Measurements from ENCODE around the gene ZNF497.
"Not testable (repeated sequence)": the region's sequence is repeated elsewhere in the genome, so short reads cannot be mapped to it uniquely, and the experiment has no call there.

The ZNF497 gene

DNA sequence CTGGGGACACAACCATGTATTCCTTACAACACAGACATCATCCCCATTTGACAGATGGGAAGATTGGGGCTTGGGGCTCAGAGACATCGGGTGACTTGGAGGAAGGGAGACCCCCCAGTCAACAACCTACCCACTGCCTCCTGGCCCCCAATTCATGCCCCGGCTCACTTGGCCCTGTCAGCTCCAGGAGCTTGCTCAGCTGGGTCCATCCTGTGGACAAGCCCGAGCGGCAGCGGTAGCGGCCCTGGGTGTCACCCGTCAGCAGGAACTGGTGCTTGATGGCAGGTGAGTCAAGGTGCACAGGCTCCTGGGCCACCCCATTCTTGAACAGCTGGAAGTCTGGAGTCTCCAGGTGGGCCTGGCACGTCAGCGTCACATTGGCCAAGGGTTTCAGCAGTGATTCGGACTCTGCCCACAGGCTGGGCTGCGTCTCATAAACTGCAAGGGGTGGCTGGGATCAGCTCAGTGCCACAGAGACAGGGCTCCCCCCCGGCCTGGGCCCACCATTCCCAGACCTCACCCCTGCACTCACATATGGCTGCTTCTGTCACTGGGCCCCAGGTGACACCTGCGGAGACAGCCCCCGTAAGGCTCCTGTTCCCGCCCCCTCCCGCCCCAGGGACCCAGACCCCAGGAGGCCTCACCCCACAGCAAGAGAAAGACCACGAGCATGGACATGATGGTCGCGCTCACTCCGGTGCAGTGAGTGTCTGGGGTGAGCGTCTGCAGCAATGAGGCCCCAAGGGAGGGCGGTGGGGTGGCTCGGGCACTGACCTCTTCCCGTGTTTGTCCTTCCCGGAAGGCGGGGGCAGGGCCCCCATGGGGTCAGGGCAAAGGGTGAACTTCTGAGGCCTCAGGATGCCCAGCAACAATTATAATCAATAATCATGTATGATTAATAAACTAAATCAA, 9.5 kb downstream of the ZNF497 start, which contains the start of gene A1BG:
Gene A1BG (minus strand): TSS at position 733 of the 912 bp plus-strand sequence. CDS start 55 bp downstream, at position 678.
- FAIRE-seq, result no peak
- DNase-seq (ENCODE audit: insufficient read length, low spot score), result no peak
- no peak for TF ChIP-seq POLR2A (IDR thresholded peaks at IDR 0.05; ENCODE audit: low read depth, low read length)

DNA sequence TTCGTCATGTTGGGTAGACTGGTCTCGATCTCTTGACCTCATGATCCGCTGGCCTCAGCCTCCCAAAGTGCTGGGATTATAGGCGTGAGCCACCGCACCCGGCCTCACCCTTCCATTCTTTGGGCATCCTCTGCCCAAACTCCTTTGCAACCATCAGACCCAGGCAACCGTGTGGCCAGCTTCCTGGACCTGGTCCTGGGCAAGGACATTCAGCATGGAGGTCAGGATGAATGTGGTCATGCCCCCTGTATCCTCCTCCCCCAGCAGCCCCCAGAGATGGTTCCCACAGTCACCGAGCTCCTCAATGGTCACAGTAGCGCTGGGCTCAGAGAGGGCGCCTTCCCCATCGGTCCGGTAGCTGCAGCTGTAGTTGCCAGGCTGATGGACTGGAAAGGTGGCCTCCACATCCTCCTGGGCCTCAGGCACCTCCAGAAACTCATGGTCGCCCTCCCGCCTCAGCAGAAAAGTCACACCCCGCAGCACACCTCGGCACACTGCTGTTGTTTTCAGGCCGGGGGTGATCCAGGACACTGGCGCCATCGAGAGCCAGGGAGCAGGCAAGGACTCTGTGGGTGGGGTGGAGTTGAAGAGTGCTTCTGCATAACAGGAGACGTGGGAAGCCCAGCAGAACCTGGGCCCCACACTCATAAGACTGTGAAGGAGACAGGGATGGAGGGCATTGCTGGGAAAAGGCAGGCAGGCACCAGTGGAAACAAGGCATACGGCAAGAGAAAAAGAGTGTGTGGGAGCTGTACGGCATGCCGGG, 10.4 kb downstream of the ZNF497 start:
- DNase-seq (ENCODE audit: insufficient read length, low spot score) (no peak), FAIRE-seq (no peak)
- no peak for TF ChIP-seq POLR2A (IDR thresholded peaks at IDR 0.05; ENCODE audit: low read depth, low read length)

DNA sequence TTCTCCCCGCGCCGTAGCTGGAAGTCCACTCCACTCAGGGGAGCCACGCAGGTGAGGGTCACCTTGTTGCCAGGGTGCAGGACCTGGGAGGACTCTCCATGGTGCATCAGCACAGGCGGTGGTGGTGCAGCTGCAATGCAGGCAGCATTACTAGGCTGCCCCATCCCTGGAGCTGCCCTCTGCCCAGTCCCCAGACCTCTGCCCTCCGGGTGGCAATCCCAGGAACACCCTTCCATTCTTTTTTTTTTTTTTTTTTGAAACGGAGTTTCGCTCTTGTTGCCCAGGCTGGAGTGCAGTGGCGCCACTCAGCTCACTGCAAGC, 11.0 kb downstream of the ZNF497 start:
- FAIRE-seq, result no peak
- no peak for TF ChIP-seq POLR2A (IDR thresholded peaks at IDR 0.05; ENCODE audit: low read depth, low read length)
- DNase-seq (ENCODE audit: insufficient read length, low spot score), result no peak

DNA sequence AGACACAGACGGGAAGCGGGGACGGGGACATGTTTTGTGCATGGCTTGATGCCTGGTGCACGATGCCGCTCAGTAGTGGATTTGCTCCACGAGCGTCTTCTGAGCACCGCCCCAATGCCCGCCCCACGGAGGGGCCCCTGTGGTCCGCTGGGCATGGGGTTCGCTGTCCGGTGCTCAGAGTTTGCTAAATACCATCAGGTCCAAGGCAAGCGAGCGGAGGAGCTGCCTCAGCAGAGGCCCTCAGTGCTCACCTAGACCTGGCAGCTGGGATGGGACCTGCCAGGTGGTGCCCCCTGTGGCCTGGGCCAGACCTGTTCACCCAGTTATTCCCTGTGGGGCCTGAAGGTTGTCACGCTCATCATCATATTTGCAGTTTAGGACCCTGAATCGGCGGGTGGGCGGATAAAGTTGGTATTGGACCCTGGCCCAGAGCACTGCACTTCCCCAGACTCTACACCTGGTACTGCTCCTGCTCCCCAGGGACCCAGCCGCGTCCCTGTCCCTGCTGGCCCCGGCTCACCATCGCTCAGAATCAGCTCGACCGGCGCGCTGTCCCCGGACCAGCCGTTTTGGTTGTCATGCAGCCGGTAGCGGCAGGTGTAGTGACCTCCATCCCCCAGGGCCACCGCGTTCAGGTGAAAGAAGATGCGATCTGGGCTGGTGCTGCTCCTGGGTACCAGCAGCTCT, 11.5 kb downstream of the ZNF497 start:
- DNase-seq (ENCODE audit: insufficient read length, low spot score) (no peak), FAIRE-seq (no peak)
- TF ChIP-seq POLR2A (IDR thresholded peaks at IDR 0.05; ENCODE audit: low read depth, low read length), result no peak

DNA sequence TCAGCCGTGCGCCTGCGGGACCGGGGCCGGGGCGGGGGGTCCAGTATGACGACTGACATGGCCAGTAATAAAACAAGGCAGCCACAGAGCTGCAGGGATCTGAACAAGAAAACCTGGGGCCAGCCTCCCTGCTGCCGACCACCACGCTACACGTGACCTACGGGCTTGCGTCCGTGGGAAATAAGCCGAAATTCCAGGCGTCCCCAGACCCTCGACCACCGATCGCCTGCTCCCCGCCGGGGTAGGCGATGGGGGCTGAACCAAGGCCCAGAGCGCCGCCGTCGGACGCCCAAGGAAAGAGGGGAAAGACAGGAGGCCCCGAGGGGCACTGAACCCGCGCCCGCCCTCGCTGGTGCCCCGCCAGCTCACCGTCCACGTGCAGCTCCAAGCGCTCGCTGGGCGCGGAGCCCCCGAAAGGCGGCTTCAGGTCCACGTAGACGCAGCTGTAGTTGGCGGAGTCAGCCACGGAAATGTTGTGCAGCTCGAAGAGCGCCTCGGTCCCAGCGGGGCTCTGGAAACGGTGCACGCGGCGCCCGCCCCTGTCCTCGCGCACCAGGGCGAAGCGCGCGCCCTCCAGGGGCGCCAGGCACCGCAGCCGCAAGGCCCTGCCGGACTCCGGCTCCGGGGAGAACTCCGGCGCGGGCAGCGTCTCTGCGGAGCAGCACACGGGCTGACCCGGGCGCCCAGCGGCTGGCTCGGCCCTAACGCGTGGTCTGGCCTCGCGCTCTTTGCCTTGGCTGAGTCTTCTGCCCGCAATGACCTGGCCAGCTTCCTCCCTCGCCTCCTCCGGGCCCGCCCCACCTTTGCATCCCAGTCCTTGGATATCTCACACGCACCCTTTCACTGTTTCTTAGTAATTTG, 12.3 kb downstream of the ZNF497 start:
- TF ChIP-seq POLR2A (IDR thresholded peaks at IDR 0.05; ENCODE audit: low read depth, low read length), result no peak
- no peak for FAIRE-seq

GRCh38 chr19:58349590-58349989, 13.0 kb downstream of the ZNF497 start:
- no peak for DNase-seq (ENCODE audit: insufficient read length, low spot score)
- no peak for FAIRE-seq
- TF ChIP-seq POLR2A (IDR thresholded peaks at IDR 0.05; ENCODE audit: low read depth, low read length), result no peak

More for the DNA sequence above, 12.3 kb downstream of the ZNF497 start:
- DNase-seq (ENCODE audit: insufficient read length, low spot score), result no peak

DNA sequence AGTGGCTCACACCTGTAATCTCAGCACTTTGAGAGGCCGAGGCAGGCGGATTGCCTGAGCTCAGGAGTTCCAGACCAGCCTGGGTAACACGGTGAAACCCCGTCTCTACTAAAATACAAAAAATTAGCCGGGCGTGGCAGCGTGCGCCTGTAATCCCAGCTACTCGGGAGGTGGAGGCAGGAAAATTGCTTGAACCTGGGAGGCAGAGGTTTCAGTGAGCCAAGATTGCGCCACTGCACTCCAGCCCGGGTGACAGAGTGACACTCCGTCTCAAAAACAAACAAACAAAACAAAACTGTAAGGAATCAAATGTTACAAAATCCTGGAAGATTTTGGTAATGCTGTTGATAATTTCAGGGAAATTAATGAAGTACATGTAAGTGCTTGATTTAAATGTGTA, 14.5 kb downstream of the ZNF497 start:
- not testable (repeated sequence) for FAIRE-seq

GRCh38 chr19:58346961-58347929, 15.3 kb downstream of the ZNF497 start:
- FAIRE-seq, result no peak
- DNase-seq (ENCODE audit: insufficient read length, low spot score), result peak; percentile 83
- peak; percentile 58 for TF ChIP-seq POLR2A (IDR thresholded peaks at IDR 0.05; ENCODE audit: low read depth, low read length)

More for the DNA sequence above, 14.5 kb downstream of the ZNF497 start:
- DNase-seq (ENCODE audit: insufficient read length, low spot score), result not testable (repeated sequence)

- FAIRE-seq (no peak), DNase-seq (ENCODE audit: insufficient read length, low spot score) (no peak)
- no peak for TF ChIP-seq POLR2A (IDR thresholded peaks at IDR 0.05; ENCODE audit: low read depth, low read length)
Observed at GRCh38 chr19:58345558-58345957, 17.0 kb downstream of the ZNF497 start.

GRCh38 chr19:58338825-58339558, 23.6 kb downstream of the ZNF497 start:
- no peak for FAIRE-seq
- TF ChIP-seq POLR2A (IDR thresholded peaks at IDR 0.05; ENCODE audit: low read depth, low read length), result no peak
- DNase-seq (ENCODE audit: insufficient read length, low spot score), result no peak

- no peak for TF ChIP-seq POLR2A (IDR thresholded peaks at IDR 0.05; ENCODE audit: low read depth, low read length)
- DNase-seq (ENCODE audit: insufficient read length, low spot score) (no peak), FAIRE-seq (no peak)
Observed at GRCh38 chr19:58338336-58338735, 24.2 kb downstream of the ZNF497 start.

DNA sequence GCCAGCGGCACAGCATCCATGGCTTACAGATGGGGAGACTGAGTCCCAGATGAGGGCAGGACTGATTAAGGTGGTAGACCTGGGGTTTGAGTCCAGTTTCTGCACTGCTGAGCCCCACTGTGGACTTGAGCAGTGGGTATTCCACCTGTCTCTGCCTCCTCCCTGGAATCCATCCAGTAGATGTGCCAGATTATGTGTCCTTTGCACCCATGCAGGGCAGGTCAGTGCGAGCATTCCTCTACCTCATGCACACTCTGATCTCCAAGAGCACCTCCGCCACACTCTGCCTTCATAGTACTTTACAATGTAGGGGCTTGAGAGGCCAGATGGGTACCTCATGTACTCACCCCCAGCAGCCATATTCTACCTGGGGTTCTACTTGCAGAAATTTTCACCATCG, 25.7 kb downstream of the ZNF497 start:
- no peak for FAIRE-seq

More for the DNA sequence above, 25.7 kb downstream of the ZNF497 start:
- DNase-seq (ENCODE audit: insufficient read length, low spot score), result no peak
- TF ChIP-seq POLR2A (IDR thresholded peaks at IDR 0.05; ENCODE audit: low read depth, low read length), result no peak

Data from H54 (cell line).